ENCODE measurements around the gene ARVCF. TPM values are rescaled to one million over a fixed set of nuclear protein-coding genes. Genes with fewer than 3 reads are reported as not detected.

ARVCF gene
- total and polyA plus RNA-seq, 9 of the 15 experiments (the other 6 are each of a cell fraction or from before 2014, with no cell fraction given), result 0.03 to 97.4 (median 15.6) TPM

- Histone ChIP-seq H3K4me1 (replicated peaks in 1 of 2; ENCODE audit: control insufficient read depth in 2 of 2, insufficient read depth in 2 of 2, low read length in 2 of 2) (peaks cover 57 to 64% of the 10 kb centered on the region in 2 experiments), H3K27me3 (ENCODE audit: control insufficient read depth in 2 of 2, insufficient read depth in 2 of 2, low read length in 2 of 2) (no peaks in the 10 kb centered on the region), H3K36me3 (ENCODE audit: control insufficient read depth, insufficient read depth, low read length) (peaks cover 22% of the 10 kb centered on the region; the same call in 2 of the 3 replicates), H4K20me1 (replicated peaks; ENCODE audit: control insufficient read depth, insufficient read depth, low read length) (peaks cover 15% of the 10 kb centered on the region; the same call in 1 of the 2 replicates), H3K4me3 (no peak overlapping the region), H3K79me2 (ENCODE audit: control insufficient read depth, insufficient read depth, low read length) (peaks cover 30% of the 10 kb centered on the region; the same call in 2 of the 3 replicates), H3K9me3 (replicated peaks; ENCODE audit: control insufficient read depth, insufficient read depth, low read depth, low read length) (peaks cover 14% of the 10 kb centered on the region), H3K9me1 (ENCODE audit: control insufficient read depth, insufficient read depth, low read length) (peaks cover 20% of the 10 kb centered on the region), H3K9ac (ENCODE audit: insufficient read depth in 1 of 2, low read depth in 2 of 2, low read length in 2 of 2) (peak overlapping the region in 1 of 2 experiments; percentile 89; a peak in 2 of 4 replicates), H3K4me2 (ENCODE audit: insufficient read depth, low read length) (no peak overlapping the region), H3K27ac (ENCODE audit: extremely low read depth, low read depth, low read length) (no peak overlapping the region), H2AFZ (ENCODE audit: low read depth, low read length) (no peak overlapping the region)
- in situ Hi-C loops (cut with MboI), result no loop called here
- FAIRE-seq, result no peak
- ChIA-PET POLR2A (interaction anchor here (0.9 to 10.0 kb wide), 8 partner anchors 10 to 103 kb away, joined by 3 to 120 read pairs (median 6); partner anchors contain the start of gene TANGO2), CTCF (ENCODE audit: low intra/inter-chr PET ratio) (interaction anchor here (0.6 kb wide), 1 partner anchor 41 kb away, joined by 3 read pairs; no protein-coding TSS in a partner anchor)
- 78% methylated on average over 11 of the region's 11 CpGs for WGBS (ENCODE audit: insufficient coverage, low coverage, missing lambda C conversion rate)
- intact Hi-C loops (cut with micrococcal nuclease), result no loop called here
- ATAC-seq, result peak; percentile 14
- peak in 1 of 4 experiments; percentile 54 for DNase-seq (ENCODE audit: extremely low read depth in 1 of 4, low spot score in 3 of 4)
- no TSS peak for BruUV-seq (replicated peaks)
- TF ChIP-seq ZKSCAN1 (IDR thresholded peaks at IDR 0.05; ENCODE audit: low read depth, low read length) (0 out of 2 replicates have a peak, but pooled peaks have one; percentile 38), ARID2 (IDR thresholded peaks at IDR 0.05) (peak; percentile 22; the same call in 1 of the 2 replicates), E2F6 (IDR thresholded peaks at IDR 0.05; ENCODE audit: borderline replicate concordance in 1 of 2, extremely low read depth in 1 of 2, insufficient read depth in 1 of 2, insufficient read length in 1 of 2, low read depth in 1 of 2, low read length in 1 of 2, poor library complexity in 1 of 2, severe bottlenecking in 1 of 2) (peak in 1 of 2 experiments; percentile 44), HMG20B (CRISPR knock-in tag; IDR thresholded peaks at IDR 0.05) (no peak), HDAC1 (IDR thresholded peaks at IDR 0.05) (0 out of 4 replicates have a peak, but pooled peaks of 1 of the 2 experiments have one; percentile 16), ATF1 (CRISPR knock-in tag; IDR thresholded peaks at IDR 0.05) (no peak), ATF1 (tag; IDR thresholded peaks at IDR 0.05) (no peak), SIX5 (IDR thresholded peaks at IDR 0.05; ENCODE audit: borderline replicate concordance in 1 of 2, insufficient read depth in 1 of 2, low read depth in 1 of 2, low read length in 2 of 2) (0 out of 4 replicates have a peak, but pooled peaks of 1 of the 2 experiments have one; percentile 8), ZBTB17 (CRISPR knock-in tag; IDR thresholded peaks at IDR 0.05) (0 out of 2 replicates have a peak, but pooled peaks have one; percentile 22), ETV1 (tag; conservative IDR thresholded peaks at IDR 0.05; ENCODE audit: low read depth) (no peak), SAP30 (IDR thresholded peaks at IDR 0.05; ENCODE audit: borderline replicate concordance, insufficient read depth, low read depth, low read length, poor library complexity, severe bottlenecking) (peak; percentile 17), CCNT2 (IDR thresholded peaks at IDR 0.05; ENCODE audit: borderline replicate concordance, extremely low read depth, insufficient read length, low read depth, low read length) (no peak), ZNF146 (CRISPR knock-in tag; IDR thresholded peaks at IDR 0.05; ENCODE audit: unreplicated experiment) (no peak), C11orf30 (IDR thresholded peaks at IDR 0.05; ENCODE audit: low read depth) (no peak), MAX (CRISPR knock-in tag; IDR thresholded peaks at IDR 0.05) (no peak), NR4A1 (CRISPR knock-in tag; IDR thresholded peaks at IDR 0.05) (0 out of 2 replicates have a peak, but pooled peaks have one; percentile 35), NR4A1 (tag; IDR thresholded peaks at IDR 0.05) (no peak), ZNF57 (CRISPR knock-in tag; IDR thresholded peaks at IDR 0.05) (no peak), LARP7 (IDR thresholded peaks at IDR 0.05) (peak; percentile 65; the same call in 1 of the 2 replicates), BRCA1 (IDR thresholded peaks at IDR 0.05) (no peak), BRCA1 (CRISPR knock-in tag; IDR thresholded peaks at IDR 0.05) (no peak), NFATC3 (IDR thresholded peaks at IDR 0.05) (peak; percentile 27; the same call in 1 of the 2 replicates)
These were observed 8.2 kb downstream of the ARVCF start for GRCh38 chr22:20008221-20008995.

Data from K562 (cell line).